Activated CD8-positive, alpha-beta memory T cell treated with anti-CD3 and anti-CD28 coated beads, Interleukin-2, amount 50 U/mL, for 24 hours (primary cell): ENCODE measurements around the gene SMAD6.
"Not testable (repeated sequence)": the region's sequence is repeated elsewhere in the genome, so short reads cannot be mapped to it uniquely, and the experiment has no call there.

ENCODE experiments used
- DNase-seq: peaks from one replicate; pipeline ENCODE4 v3.0.0-alpha.2; 2020; ENCODE audit errors: extremely low read depth

SMAD6 gene

DNA sequence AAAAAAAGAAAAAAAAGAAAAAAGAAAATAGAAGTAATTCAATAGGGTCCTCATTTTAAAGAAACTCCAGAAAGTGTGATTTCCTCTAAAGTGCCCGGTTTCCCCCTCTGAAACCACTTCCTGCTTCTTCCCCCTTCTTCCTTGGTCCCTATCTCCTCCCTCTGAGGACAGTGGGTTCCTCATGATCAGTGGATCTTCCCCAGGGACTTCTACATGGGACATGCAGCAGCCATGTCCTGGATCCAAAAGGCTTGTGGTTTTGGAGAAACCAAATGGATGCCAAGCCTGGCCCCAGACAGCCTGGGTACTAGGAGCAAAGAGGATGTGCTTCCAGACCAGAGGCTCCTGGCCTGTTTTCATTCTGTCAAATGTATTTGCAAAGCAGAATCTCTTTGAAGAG lies 26.6 kb upstream of the SMAD6 start:
- DNase-seq: no peak

DNA sequence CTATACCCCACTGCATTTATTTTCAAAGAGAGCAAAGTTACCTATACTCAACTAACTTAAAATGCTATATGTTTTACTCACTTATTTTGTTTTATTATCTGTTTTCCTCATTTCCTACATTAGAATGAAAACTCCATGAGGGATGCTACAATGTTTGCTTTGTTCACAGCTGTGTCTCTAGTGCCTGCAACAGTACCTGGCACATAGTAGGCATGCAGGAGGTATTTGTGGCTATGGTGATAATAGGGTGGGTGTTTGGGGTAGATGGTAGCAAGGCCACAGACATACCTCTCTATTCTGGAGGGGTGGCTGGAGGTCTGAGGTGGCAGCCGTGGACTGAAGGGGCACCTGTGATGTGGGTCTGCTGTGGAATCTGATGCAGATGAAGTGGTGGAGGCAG lies 24.7 kb upstream of the SMAD6 start:
- no peak for DNase-seq

GRCh38 chr15:66679061-66679656 lies 22.9 kb upstream of the SMAD6 start:
- no peak for DNase-seq

DNA sequence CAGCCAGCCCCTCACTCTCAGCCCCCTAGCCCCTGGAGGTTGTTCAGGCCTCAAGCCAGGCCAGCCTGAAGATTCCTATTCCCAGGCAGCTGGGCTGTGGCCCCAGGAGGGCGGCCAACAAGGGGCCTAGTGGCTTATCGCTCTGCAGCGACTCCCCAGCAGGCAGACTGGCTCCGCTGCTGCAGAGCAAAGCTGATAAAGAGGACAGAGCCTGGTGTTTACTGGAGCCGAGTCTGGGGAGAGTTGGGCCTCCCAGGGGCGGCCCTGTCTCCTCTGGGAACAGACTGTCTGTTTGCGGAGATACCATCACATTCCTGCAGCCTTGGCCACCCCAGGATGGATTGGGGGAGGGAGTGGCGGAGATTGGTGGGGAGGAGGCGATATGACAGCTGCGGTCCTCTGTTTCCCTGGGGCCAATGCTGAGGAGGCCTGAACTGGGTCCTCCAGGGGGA lies 22.4 kb upstream of the SMAD6 start:
- DNase-seq: no peak

- DNase-seq: no peak
Measured at GRCh38 chr15:66680502-66680901, 21.5 kb upstream of the SMAD6 start.

DNA sequence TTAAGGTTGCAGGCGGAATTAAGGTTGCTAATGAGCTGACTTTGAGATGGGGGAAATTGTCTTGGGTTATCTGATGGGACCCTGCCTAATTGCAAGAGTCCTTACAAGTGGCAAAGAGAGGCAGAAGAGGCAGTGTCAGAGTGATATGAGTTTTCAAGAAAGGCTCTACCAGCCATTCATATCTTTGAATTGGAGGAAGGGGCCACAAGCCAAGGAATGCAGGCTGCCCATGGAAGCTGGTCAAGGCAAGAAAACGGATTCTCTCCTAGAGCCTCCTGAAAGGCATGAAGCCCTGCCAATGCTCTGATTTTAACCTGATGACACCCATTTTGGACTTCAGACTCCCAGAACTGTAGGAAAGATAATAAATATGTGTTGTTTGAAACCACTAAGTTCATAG lies 20.6 kb upstream of the SMAD6 start:
- no peak for DNase-seq

DNA sequence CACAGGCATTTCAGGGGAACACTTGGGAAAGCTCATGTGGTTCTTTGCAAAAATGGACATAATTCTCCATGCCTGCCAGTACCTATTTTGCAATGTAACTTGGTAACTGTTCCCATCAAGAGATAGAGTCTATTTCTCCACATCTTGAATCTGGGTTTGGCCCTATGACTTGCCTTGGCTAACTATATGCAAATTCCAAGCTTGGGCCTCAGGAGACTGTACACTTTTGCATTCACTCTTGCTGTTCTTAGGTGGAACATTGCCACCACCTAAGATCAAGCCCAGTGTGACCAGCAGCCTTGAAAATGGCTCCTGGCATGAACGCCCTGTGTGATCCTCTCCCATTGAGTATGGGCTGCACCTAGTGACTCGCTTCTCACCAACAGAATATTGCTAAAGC lies 19.8 kb upstream of the SMAD6 start:
- no peak for DNase-seq

- DNase-seq: no peak
Measured at GRCh38 chr15:66682865-66683264, 19.2 kb upstream of the SMAD6 start.

DNA sequence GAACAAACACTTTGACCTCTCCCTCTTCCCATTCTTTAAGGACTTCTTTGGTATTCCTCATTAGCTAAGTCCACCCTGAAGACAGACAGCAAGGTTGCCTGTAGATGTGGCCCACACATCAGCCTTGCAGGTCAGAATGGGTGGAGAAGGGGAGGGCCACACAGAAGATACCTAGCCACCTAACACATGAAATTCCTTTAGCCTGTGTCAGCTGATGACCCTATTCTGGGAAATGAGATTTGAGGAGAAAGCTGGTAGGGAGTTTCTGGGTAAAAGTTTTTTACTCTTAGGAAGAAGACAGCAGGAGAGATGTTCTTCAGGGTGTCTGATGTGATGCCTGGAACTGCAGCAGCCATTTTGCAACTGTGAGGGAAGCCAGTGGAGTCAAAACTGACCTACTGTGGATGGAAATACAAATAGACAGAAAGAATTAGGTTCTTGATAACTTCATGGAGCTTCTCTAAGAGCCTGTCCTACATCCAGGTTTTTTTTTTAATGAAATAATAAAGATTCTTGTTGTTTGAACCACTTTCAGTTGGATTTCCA lies 17.8 kb upstream of the SMAD6 start:
- no peak for DNase-seq

DNA sequence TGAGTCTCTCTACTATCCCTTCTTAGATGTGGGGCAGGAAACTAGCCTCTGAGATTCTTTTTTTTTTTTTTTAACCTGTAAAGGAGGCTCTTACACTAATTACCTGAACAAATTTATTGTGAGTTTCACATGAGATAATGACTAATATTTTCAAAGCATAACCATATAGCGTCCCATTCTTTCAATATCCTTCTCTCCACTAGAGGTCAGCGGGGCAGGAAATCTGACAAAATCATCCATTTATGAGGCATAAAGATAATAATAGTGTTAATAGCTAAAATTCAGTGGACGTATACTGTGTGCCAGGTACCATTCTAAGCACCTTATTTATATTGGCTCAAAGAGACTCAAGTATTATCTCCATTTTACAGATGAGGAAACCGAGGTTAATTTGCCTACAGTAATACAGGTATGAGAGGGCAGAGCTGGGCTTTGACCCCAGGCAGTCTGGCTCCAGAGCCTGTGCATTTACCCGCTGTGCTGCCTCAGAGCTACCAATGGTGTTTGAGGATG lies 16.3 kb upstream of the SMAD6 start:
- DNase-seq: no peak

DNA sequence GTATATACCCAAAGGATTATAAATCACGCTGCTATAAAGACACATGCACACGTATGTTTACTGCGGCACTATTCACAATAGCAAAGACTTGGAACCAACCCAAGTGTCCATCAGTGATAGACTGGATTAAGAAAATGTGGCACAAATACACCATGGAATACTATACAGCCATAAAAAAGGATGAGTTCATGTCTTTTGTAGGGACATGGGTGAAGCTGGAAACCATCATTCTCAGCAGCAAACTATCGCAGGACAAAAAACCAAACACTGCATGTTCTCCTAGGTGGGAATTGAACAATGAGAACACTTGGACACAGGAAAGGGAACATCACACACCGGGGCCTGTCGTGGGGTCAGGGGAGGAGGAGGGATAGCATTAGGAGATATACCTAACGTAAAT lies 11.1 kb upstream of the SMAD6 start:
- DNase-seq: not testable (repeated sequence)

- DNase-seq: no peak
Measured at GRCh38 chr15:66691727-66692126, 10.3 kb upstream of the SMAD6 start.

DNA sequence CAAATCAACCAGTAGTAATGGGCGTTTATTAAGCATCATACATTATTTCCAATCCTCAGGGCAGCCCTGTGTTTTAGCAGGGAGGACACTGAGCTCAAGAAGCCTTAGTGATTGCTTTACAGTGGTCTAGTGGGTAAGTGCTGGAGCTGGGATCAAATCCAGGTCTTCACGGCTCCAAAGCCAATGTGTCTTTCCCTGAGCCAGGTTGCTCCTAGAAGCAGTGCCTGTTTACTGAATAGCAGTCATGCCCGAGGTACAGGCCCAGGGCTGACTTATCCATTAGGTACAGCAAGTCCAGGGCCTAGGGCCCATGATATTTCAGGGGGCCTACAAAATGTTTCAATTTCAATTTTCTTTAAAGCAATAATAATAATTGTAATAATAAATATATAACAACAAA lies 9.6 kb upstream of the SMAD6 start:
- DNase-seq: no peak

DNA sequence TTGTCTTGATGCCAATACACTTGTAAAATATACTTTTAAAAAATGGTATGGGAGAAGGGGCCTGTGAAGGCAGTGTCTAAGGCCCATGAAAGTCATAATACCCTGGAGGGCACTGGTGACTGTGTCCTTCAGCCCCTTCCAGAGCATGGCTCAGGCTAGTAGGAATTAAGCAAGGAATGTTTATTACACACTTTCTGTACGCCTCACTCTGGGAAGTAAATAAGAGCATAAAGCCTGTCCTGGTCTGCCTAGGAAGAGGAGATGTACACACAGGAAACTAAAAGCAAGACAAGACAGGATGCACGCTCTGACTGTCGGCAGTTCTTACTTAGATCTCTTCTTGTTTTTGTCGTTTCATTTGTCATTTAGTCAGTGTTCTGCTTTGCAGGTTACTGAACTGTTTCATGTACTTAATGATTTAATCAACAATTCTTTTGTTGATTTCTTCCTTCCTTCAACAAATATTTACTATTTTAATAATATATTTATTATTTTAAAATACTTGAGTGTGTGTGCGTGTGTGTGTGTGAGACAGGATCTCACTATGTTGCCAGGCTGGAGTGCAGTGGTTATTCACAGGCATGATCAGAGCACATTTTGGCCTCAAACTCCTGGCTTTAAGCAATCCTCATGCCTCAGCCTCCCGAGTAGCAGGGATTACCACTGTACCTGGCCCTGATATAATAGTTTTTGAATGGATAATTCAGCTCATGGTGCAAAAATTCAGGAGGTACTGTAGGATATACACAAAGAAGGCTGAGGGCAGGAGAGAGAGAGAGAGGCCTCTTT lies 9.0 kb upstream of the SMAD6 start:
- DNase-seq: no peak

DNA sequence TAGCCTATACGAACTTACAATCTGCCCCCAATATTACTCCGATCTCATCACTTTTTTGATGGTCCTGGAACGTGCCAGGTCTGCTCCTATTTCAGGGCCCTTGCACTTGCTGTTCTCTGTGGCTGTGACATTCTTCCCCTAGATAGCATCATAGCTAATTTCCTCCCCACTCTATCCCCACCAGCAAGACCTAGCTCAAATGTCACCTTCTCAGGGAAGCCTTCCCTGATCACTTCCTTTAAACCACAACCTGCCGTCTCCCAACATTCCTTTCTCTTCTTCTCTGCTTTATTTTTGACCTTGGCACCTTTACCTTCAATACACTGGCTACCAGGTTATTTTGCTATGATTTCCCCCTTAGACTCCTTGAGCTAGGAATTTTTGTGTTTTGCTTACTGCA lies 5.3 kb upstream of the SMAD6 start:
- no peak for DNase-seq

DNA sequence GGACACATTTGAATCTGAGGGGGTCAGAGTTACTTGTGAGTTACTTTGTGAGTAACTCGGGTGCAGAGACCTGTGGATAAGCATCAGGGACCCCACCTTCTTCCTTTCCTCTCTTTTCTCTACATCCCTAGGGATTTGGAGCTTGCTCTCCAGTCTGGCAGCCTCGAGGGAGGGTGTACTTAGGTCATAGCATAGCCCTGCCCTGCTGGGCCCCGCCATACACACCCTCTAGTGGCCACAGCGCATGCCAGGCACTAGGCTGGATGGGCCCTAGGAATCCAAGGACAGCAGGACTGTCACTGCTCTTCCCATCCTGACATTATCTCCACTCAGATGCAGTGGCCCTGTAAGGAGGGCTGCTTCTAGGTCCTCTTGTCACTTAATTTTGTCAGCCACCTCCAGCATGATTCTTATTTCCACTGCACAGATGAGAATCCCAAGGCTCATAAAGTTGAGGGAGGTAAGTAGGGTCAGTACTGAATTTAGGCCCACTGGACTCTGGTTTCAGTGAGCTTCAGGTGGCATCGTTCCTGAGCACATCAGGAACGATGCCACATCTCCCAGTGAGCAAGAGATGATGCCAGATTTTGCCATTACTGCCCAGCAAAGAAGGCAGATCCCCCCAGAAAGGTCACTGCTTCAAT lies 3.6 kb upstream of the SMAD6 start:
- DNase-seq: no peak

- DNase-seq: no peak
Measured at GRCh38 chr15:66698971-66699370, 3.1 kb upstream of the SMAD6 start.

DNA sequence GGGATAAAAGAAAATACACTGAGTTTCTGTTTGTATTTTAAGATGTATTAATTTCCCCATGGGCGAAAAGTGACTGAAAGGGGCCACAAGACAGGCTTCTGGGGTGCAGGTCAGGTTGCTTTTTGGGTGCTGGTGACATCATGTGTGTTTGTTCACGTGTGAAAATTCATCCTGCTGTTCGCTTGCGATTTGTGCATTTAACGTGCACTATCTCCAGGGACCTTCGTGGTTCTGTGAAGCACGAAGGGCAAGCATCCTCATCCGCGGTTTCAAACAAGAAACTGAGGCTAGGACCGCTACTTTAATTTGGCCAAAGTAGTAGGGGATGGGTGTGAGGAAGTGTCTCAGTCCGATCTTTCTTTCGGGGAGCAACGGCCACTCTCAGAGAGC lies 1.6 kb upstream of the SMAD6 start:
- DNase-seq: no peak

GRCh38 chr15:66700802-66701421 lies 1.1 kb upstream of the SMAD6 start:
- DNase-seq: peak; percentile 50

DNA sequence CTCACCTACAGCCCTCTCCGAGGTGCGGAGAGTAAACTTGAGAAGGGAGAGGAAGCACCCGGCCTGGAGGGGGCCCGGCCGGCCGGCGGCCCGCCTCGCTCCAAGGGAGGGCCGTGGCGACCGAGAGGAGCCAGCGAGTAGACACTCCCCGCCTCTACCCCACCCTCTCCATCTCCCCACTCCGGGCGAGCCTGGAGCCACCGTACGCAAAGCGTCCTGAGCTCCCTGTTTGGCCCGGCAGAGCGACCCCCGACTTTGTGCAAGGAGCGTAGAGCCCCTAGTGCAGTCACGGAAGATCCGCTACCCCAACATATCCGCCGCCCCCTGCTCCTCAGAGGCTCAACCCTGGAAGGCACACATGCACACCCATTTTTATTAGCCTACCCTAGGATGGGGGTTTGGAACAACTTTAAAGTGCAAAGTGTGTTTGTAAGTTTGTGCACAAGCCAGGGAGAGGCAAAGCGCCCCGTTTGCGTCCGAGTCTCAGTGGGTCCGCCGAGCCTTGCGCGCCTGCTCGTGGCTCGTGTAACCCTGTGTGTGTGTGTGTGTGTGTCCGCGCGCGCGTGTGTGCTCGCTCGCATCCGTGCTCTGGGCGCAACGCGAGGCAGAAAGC lies 508 bp upstream of the SMAD6 start:
- DNase-seq: no peak

DNA sequence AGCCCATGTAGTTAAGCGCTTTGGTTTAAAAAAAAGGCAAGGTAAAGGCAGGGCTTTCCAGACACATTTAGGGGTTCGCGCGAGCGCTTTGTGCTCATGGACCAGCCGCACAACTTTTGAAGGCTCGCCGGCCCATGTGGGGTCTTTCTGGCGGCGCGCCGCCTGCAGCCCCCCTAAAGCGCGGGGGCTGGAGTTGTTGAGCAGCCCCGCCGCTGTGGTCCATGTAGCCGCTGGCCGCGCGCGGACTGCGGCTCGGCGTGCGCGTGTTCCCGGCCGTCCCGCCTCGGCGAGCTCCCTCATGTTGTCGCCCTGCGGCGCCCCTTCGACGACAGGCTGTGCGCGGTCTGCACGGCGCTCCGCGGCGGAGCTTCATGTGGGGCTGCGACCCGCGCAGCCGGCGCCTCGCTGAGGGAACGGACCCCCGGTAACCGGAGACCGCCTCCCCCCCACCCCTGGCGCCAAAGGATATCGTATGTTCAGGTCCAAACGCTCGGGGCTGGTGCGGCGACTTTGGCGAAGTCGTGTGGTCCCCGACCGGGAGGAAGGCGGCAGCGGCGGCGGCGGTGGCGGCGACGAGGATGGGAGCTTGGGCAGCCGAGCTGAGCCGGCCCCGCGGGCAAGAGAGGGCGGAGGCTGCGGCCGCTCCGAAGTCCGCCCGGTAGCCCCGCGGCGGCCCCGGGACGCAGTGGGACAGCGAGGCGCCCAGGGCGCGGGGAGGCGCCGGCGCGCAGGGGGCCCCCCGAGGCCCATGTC lies 927 bp downstream of the SMAD6 start:
- no peak for DNase-seq
